Stromal cell of bone marrow (primary cell): ENCODE results near the gene ANKRD44.
"Not testable (repeated sequence)": the region's sequence is repeated elsewhere in the genome, so short reads cannot be mapped to it uniquely, and the experiment has no call there.

Experiments
- DNase-seq: peaks from one replicate; pipeline ENCODE4 v3.0.0-alpha.2; 2012; ENCODE audit warnings: low read depth

Gene ANKRD44

DNA sequence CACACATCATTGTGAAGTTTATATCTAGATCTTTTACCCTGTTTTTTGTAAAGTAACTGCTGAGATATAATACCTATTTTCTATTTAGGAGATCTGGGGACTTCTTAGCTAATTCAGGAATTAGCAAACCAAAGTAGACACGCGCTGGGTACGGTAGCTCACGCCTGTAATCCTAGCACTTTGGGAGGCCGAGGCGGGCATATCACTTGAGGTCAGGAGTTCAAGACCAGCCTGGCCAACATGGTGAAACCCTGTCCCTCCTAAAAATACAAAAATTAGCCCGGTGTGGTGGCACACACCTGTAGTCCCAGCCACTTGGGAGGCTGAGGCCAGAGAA is 23.0 kb downstream of the ANKRD44 start:
- not testable (repeated sequence) for DNase-seq

- DNase-seq: peak; percentile 94
These were observed 23.6 kb downstream of the ANKRD44 start for GRCh38 chr2:197286805-197287595.

DNA sequence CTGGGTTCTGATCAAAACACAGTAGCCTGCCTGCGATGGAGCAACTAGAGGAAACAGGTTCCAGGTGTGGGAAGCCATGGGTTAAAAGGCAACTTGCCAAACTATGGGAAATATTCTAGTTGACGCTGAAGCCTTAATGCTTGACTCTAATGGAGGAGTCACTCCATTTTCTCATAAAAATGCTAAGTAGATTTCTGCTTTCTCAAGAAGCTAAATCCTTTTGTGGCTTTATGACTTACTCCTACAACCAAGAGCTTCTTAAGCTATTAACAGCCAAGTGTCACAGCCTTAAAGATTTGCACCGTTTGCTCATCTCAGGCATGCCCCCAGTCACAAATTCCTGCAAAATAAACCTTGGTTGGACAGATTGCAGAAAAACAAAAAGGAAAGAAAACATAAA is 25.2 kb downstream of the ANKRD44 start:
- DNase-seq: no peak

DNA sequence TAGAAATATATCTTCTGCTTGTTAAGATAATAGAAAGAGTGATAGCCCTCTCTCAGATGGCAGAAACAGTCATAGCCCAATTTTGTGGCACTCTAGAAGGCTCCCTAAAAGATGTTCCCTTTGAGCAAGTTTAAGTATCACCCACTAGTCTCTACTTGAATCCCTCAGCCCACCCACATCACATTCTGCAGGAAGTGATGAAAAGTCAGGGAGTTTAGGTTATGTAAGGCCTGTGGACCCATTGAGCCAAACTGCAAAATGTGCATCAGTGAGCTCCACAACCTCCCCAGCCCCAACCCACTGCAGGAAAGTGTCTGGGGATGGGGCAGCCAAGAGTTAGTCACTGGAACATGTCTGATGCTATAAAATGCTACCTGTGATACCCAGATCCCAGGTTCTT is 25.6 kb downstream of the ANKRD44 start:
- no peak for DNase-seq

- DNase-seq: no peak
These were observed 29.2 kb downstream of the ANKRD44 start for GRCh38 chr2:197281421-197281820.

GRCh38 chr2:197280015-197280702 is 30.4 kb downstream of the ANKRD44 start:
- no peak for DNase-seq

GRCh38 chr2:197278799-197279763 is 31.5 kb downstream of the ANKRD44 start:
- DNase-seq: no peak

DNA sequence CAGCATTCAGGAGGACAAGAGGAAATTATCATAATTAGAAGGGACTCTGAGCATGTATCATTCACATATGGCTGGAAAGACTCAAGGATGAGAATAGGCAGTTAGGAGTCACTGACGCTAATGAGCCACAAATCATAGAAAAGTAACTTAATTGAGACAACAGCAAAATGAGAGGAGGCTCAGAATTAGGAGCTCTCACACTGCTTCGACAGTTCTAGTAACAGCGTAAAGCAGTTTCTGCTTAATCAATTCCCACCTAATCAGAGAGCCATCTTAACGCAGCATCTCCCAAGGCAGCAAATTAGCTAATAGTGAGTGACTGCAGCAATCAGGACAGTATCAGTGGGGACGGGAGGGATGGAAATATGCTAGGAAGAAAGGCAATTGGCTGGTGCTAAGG is 32.8 kb downstream of the ANKRD44 start:
- no peak for DNase-seq

GRCh38 chr2:197276156-197276555 is 34.4 kb downstream of the ANKRD44 start:
- no peak for DNase-seq

GRCh38 chr2:197274937-197275336 is 35.6 kb downstream of the ANKRD44 start:
- DNase-seq: no peak

GRCh38 chr2:197274349-197274748 is 36.2 kb downstream of the ANKRD44 start:
- DNase-seq: no peak

DNA sequence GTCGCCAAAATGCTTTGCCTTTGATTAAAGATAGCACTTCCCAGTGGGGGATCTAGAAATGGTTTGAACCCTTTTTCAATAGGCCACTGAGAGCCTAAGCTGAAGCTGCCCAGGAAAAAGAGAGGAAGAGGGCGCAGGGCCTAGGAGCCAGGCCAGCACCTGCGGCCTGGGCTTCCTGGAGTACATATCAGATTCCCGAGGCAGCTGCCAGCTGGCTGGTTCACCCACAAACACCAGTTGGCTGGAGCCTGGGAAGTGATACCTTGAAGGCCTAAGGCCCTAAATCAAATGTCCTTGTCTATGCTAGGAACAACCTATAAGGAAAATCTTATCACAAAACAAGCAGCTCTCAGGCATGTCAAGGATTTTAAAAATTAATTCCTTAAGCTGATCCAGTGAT is 37.1 kb downstream of the ANKRD44 start:
- DNase-seq: no peak

- no peak for DNase-seq
These were observed 40.0 kb downstream of the ANKRD44 start for GRCh38 chr2:197270601-197271000.

GRCh38 chr2:197269815-197270214 is 40.8 kb downstream of the ANKRD44 start:
- DNase-seq: no peak

GRCh38 chr2:197268786-197269584 is 41.6 kb downstream of the ANKRD44 start:
- peak; percentile 62 for DNase-seq

DNA sequence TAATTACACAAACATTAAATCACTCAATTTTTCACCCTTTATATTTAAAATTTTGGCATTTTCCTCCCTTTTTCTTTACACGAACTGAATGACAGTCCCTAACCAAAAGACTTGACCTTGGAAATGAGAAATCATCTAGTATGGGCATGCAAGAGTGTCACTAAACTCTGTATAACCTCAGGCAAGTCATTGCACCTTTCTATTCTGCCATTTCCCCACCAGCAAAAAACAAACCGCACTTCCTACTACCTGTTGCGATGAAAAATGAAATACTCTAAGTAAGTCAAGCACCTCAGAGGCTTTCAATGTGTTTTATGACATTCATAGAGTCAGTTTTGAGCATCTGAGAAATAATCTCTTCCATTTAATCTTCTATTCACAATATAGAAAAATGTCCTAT is 44.1 kb downstream of the ANKRD44 start:
- no peak for DNase-seq

DNA sequence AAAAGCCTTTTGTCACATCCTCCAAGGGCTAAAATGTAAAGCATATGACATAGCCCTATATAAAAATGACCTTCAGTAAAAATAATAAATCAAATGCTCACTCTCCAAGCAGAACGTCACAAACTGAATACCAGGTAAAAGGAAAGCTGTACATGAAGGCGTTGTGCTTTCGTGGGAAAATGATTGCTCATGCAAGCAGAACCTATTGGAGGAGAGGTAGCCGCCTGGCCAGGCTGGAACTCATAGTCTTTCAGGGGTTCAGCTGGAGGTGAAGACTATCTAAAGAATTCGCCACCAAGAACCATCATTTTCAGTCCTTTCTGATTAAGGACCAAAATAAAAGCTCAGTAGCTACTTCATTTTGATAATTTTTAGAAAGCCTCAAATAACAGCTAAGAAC is 44.7 kb downstream of the ANKRD44 start:
- DNase-seq: no peak

GRCh38 chr2:197265036-197265435 is 45.5 kb downstream of the ANKRD44 start:
- no peak for DNase-seq

DNA sequence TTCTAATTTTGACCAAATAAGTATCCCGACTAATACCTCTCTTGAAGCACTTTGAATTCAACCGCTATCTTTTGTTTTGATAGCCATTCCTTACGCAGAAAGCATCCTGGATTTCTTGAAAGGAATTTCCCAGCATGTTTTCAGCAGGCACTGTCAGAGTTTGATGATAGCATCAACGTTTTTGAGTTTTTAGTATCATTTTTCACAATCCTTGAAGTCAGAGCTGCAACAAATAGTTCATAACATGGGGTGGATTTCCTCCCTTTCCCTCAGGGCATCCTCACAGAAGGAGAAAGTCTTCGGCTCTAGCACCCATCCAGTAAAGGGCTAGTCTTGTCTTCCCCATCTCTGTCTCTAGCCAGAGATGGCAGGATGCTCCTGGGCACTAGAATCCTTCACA is 46.2 kb downstream of the ANKRD44 start:
- no peak for DNase-seq

DNA sequence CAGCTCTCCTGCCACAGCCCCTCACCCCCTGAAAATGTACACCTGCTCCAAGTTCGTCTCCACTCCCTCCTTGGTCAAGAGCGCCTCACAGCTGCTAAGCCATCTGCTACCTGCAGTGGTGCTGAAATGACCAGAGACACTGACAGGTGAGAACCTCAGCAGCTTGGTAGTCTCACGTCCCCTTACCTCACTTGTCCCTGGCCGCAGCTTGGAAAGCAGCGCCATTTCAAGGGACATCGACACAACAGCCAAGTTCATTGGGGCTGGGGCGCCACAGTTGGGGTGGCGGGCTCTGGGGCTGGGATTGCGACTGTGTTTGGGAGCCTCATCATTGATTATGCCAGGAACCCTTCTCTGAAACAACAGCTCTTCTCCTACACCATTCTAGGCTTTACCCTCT is 47.5 kb downstream of the ANKRD44 start:
- DNase-seq: no peak

GRCh38 chr2:197261808-197262226 is 48.8 kb downstream of the ANKRD44 start:
- no peak for DNase-seq
